ENCODE data around the gene L1CAM. TPM values are rescaled to one million over a fixed set of nuclear protein-coding genes. Genes with fewer than 3 reads are reported as not detected.

The L1CAM gene
- total RNA-seq, 1 experiment from 2014 or later, result 313 TPM

DNA sequence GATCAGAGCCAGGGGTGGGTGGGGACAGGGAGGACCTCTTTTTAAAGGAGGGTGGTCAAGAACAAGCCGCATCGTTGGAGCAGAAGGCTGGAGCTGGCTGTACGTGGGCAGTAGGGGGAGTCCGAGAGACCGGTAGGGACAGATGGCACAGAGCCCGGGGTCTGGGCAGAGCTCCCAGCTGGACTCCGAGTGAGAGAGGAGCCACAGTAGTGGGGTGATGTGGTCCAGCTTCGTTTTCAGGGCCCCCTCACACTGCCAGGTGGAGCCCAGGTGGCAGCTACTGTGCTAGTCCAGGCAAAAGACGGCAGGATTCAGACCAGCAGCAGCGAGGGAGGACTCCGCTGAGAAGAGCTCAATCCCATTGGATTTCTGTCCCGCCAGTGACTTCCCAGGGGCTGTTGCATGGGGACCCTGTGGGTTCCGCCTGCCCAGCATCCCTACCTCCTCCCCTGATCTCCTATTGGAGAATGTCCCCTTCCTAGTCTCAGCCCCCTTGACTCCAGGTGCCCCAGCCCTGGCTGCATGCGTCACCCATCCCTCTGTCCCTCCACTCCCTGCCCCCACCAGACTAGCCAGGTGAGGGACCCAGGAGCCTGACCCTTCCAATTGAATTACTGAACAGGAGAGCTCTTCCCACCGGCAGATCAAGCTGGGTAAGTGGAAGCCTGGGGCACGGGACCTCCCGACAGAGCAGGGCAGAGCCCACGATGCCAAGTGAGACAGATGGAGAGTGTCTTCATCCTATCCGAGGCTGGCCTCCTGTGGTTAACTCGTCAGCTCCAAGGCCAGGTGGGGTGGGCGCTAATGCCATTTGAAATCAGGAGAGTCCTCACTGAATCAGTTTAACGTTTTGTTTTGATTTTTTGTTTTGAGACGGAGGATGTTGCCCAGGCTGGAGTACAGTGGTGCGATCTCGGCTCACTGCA lies 37.2 kb upstream of the L1CAM start:
- peak; percentile 74 for DNase-seq (ENCODE audit: low read depth)

DNA sequence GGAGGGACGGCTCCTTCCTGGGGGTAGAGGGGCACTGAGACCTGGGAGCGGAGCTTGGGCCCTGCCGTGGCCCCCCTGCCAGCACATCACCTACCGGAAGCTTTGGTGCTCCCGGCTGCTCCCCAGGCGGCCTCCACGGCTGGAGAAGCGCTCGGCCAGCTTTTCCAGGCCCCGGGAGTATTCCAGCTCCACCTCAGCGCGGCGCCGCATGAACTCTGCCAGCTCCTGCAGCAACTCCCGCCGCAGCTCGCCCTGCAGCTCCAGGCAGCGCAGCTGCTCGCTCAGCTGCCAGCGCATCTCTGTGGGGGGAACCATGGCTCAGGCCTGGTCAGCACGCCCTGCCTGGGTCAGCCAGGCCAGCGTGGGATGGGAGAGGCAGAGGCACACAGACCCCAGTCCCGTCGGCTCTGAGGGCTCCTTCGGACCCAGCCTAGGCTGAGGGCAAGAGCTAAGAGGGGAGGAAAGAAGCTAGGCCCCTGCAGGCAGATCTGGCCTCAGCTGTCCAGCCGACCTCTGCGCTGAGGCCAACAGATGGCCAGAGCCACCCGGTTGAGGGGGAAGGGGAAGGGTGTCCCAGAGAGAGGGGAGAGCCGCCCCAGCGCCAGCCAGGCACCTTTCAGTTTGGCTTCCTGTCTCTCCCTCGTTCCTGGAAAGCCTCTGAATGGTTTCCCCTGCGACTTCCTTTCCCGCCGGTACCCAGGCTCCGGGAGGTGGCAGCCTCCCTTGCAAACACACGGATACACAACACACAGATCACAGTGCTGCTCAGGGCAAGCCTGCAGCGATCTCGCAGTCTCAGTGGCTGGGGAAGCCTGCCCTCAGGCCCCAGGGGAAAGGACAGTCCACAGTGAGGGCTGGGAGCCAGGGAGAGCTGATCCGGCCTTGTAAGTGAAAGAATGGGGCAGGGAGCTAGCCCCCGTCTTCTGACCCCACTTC lies 35.8 kb upstream of the L1CAM start:
- DNase-seq (ENCODE audit: low read depth), result peak; percentile 42

DNA sequence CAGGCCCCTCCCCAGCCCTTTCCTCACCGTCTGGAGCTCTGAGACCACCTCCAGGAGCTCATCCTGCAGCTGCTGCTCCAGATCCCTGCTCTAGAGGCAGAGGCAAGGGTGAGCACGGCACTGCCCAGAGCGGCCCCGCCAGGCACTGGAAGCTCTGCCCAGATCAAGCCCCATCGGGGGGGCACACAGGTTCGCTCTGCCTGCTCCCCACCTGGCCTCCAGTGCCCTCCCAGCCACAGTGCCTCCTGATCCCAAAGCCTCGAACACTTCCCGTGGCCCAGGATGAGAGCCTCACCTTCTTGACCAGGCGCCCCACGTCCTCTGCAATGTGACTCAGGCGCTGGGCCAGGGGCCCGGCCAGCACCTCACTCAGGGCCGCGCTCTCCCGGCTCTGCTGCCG lies 35.1 kb upstream of the L1CAM start:
- peak; percentile 26 for DNase-seq (ENCODE audit: low read depth)

DNA sequence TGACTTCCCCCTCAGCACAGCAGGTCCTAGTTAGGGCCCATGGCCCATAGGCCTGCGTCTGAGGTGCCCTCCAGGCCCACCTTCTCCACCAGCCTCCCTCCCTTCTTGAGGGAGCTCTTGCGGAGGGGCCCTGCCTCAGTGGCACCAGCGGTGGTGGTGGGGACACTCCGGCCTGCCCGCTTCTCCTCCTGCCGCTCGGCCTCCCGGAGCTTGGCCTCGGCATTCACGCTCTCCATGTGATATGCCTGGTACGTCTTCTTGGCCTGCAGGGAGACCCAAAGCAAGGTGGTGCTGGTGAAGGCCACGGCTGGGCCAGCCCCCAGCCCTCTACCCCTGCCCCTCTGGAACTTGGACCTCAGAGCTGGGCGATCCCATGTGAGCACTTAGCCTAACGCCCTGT lies 34.6 kb upstream of the L1CAM start:
- no peak for DNase-seq (ENCODE audit: low read depth)

DNA sequence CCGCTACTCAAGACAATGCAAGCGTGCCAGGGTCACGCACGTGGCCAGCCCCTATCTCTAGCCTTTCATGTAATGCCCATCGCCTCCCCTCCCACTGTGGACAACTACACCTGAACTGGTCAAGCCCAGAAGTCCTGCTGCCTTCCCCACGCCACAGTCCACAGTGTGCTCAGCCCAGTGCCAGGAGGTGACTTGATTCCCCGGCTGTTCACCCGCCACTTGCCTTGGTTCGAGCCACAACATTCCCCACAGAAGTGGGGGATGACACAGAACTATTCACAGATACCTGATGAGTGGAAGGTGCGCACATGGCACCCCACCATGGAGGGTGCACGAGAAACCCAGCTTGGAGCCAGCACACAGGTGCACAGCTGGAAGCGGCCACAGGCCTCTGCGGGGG lies 33.3 kb upstream of the L1CAM start:
- DNase-seq (ENCODE audit: low read depth), result no peak

DNA sequence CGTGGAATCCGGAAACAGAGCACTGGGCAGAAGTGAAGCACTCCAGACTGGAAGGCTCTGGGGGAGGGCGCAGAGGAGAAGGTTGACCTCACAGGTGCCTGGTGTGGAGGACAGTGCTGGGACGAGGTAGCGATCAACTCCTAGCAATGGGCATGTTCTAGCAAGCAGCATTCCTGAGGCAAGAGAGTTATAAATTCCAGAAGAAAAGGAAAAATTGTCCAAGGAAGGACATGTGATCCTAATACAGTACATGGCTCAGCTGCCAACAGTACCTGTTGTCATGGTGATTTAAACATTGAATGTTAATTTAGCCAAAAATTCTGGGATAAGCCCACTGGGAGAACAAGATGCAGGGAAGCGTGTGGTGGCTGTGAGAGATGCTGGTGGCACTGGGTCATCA lies 31.9 kb upstream of the L1CAM start:
- no peak for DNase-seq (ENCODE audit: low read depth)

DNA sequence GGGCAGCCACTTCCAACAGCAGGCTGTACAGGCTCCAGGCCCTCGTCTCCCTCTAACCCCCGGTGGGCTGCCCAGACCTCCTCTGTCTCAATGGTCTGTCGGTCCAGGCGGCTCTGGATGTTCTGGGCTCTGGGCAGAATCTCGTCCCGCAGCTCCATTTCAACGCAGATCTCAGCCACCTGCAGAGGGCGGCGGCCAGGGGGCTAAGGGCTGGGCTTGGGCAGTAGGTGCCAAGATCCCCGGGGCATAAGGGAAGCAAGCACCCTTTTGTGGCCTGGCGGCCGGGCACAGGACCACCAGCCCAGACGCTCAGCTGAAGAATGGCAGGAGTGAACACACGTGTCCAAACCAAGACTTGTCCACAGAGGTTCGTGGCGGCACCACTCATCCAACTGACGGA lies 27.7 kb upstream of the L1CAM start:
- no peak for DNase-seq (ENCODE audit: low read depth)

DNA sequence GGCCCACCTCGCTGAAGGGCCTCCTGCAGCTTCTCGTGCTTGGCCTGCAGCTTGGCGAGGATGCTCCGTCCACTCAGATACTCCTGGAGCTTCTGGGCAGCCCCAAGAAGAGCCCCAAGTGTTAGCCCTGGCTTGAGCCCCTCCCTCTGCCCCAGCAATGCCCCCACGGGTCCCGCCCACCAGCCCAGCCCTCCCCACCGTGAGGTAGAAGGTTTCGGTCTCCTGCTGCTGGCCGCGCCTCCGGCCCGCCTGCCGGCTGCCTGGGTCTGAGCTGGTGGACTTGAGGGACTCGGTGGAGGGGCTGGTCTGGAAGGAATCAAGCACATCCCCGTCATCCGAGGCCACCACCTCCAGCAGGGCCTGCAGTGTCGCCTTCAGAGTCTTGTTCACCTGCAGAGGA lies 27.2 kb upstream of the L1CAM start:
- no peak for DNase-seq (ENCODE audit: low read depth)

DNA sequence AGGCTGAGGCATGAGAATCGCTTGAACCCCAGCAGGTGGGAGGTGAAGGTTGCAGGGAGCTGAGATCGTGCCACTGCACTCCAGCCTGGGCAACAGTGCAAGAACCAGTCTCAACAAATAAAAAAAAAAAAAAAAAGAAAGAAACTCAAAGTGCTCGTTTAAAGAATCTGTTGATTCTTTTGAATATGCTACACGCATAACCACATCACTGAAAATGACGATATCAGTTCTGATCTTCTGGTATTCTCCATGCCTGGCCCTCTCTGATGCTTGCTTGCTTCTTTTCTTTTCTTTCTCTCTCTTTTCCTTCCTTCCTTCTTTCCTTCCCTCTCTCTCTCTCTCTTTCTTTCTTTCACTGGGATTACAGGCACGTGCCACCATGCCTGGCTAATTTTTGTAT lies 25.8 kb upstream of the L1CAM start:
- no peak for DNase-seq (ENCODE audit: low read depth)

DNA sequence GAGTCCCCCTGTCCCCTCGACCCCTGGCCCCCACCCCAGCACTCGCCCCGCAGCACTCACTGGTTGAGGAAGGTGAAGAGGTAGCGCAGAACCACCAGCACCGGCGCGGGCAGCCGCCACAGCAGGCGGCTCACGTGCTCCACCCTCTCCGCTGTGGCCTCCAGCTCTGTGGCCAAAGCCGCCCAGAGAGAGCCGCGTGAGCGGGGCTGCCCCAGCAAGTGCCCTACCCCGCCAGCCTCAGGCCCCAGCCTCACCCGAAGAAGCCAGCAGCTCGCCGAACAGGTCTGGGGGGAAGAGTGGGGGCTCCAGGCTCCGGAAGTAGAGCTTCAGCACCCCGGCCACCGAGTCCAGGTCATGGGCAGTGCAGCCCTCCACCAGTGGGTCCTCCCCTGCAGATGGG lies 24.5 kb upstream of the L1CAM start:
- DNase-seq (ENCODE audit: low read depth), result no peak

DNA sequence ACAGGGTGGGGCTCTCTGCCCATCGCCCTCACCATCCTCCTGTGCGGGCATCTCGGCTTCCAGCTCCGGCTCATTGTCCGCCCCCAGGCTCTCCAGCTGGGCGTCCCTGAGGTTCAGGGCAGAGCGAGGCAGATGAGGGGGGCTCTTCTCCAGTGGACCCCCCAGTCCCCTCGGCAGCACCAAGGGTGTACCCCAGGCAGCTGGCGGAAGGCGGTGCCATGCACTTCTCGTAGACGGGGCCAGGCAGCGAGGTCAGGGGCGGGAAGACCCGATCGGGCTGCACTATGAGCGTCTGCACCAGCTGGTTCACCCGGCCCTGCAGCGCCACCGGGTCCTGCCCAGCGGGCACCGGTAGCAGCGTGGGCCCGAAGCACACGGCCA lies 24.0 kb upstream of the L1CAM start:
- no peak for DNase-seq (ENCODE audit: low read depth)

DNA sequence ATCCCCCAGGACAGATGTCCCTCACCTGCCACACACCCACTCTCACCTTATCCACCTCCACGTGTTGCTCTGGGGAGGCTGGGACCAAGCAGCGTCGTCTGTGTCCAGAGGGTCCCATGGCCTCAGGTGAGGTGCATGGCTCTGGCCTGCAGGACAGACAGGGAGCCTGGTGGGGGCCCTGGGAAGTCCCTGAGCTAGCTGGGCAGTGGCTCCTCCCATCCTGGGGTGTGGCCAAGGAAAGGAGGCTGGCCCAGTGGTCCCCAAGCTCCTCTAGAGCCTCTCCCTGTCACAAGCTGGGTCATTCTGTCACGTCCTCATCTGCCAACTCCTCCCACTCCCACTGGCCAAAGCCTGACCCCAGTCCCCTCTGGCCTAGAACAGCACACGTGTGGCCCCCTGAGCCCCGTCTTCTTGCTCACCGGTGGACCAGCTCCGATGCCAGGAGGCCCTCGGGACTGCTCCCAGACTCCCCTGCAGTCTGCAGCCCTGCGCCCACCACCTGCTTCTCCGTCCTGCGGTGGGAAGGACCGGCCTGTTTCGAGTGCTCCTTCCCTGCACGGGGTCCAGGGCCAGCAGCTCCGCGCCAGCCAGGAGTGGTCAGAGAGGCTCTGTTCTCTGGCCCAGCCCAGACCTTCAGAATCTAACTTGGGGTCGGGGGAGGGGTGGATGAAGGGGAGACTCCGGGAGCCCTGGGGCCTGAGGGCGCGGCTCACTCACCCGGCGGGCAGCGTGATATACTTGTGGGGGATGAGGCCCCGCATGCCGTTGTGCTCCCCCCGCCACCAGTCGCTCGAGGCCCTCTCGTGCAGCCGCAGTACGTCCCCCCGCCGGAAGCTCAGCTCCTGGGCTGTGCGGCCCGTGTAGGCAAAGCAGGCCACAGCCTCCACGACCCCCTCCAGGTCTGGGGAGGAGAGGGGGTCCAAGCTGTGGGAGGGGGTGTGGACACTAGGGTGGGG lies 23.3 kb upstream of the L1CAM start:
- DNase-seq (ENCODE audit: low read depth), result peak; percentile 32

DNA sequence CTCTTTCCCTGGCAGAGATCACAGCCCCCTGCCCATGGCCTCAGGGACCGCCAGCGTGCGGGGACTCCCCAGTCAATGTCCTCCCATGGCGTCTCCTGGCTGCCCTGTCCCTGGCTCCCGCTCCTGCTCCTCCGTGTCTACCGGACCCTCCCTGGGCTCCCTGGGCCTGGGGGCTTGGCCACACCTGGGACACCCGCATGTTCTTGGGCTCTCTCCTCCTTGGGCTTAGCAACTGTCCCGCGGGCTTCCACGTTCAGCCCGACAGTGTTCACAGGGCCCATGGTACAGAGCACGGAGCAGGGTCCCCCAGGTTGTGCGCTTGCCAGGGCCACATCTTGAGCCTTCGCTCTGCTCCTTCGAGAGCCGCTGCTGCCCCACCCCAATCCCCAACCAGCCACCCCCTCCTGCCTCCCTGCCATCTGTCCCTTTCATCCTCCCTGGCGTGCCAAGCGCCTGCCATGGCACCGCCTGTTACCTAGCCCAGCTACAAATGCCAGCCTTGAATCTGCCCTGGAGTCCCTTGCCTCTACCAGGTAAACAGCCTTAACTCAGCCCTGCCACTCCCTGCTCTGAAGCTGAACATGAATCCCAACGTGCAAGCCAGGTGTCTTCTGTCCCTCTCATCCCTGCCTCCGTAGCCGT lies 22.4 kb upstream of the L1CAM start:
- no peak for DNase-seq (ENCODE audit: low read depth)

DNA sequence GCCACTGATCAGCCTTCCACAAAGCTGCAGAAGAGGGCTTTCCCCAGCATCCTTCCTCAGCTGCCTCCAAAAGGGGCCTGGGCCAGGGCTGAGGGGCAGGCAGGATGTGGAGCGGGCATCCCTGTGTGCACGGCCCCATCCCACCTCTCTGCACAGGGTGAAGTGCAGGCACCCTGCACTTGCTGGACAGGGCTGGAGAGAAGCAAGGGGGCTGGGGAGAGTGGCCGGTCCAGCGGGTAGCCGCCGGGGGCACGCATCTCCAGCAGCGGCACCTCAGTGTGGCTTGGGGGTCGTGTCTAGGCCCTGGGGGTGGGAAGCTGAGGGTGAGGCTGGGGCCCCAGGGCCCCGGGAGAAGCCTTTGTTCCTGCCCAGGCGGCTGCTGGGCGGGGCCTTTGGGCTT lies 21.5 kb upstream of the L1CAM start:
- DNase-seq (ENCODE audit: low read depth), result no peak

DNA sequence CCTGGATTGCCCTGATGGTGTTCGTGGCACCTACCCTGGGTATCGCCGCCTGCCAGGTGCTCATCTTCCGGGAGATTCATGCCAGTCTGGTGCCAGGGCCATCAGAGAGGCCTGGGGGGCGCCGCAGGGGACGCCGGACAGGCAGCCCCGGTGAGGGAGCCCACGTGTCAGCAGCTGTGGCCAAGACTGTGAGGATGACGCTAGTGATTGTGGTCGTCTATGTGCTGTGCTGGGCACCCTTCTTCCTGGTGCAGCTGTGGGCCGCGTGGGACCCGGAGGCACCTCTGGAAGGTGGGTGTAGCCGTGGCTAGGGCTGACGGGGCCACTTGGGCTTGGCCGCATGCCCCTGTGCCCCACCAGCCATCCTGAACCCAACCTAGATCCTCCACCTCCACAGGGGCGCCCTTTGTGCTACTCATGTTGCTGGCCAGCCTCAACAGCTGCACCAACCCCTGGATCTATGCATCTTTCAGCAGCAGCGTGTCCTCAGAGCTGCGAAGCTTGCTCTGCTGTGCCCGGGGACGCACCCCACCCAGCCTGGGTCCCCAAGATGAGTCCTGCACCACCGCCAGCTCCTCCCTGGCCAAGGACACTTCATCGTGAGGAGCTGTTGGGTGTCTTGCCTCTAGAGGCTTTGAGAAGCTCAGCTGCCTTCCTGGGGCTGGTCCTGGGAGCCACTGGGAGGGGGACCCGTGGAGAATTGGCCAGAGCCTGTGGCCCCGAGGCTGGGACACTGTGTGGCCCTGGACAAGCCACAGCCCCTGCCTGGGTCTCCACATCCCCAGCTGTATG lies 20.3 kb upstream of the L1CAM start:
- no peak for DNase-seq (ENCODE audit: low read depth)

DNA sequence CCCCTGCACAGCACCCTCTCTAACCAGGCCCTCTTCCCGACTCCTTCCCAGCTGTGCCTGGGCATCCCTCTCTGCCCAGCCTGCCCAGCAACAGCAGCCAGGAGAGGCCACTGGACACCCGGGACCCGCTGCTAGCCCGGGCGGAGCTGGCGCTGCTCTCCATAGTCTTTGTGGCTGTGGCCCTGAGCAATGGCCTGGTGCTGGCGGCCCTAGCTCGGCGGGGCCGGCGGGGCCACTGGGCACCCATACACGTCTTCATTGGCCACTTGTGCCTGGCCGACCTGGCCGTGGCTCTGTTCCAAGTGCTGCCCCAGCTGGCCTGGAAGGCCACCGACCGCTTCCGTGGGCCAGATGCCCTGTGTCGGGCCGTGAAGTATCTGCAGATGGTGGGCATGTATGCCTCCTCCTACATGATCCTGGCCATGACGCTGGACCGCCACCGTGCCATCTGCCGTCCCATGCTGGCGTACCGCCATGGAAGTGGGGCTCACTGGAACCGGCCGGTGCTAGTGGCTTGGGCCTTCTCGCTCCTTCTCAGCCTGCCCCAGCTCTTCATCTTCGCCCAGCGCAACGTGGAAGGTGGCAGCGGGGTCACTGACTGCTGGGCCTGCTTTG lies 19.6 kb upstream of the L1CAM start:
- DNase-seq (ENCODE audit: low read depth), result no peak

DNA sequence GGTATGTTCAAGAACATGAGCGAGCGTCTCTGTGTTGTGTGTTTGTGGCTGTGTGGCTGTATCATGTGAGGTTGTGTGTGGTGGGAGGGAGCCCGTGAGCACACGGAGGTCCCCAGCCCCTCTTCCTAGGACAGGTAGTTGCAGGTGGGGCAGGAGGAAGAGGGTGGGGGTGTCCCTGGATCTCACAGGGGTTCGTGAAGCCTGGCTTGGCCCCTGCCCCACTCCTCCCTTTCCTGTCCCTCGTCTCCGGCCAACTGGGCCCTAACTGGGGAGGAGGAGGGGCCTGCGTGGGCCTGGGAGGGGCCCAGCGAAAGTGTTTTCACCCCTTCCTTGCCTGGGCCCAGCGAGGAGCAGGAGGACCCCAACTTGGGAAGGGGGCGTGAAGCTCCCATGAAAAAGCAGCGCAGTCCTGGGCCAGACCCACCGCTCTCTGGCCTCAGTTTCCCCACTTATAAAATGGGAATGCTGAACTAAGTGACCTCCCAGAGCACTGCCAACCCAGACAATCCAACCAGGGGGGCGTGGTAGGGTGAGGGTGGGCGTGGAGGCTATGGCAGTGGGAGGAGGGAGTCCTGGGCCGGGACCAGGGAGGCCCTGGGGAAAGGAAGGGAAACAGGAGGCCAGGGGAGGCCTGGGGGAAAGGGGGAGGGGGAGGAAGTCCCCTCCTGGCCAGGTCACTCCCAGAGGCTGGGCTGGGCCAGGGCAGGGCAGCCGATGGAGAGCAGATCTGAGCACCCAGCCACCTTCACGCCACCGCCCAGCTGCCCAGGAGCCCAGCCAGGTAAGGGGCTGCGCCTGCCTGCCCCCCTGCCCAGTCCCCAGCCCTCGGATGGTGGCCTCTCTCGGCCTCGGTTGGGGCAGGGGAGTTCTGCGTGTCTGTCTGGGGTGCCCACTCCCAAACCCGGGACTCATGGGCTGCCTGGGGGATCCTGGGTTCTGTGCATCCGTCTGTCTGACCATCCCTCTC lies 18.3 kb upstream of the L1CAM start, which contains the start of gene AVPR2:
TSS of gene AVPR2 (plus strand) at position 683 of the 967 bp plus-strand sequence. CDS start 473 bp downstream, outside the sequence.
- no peak for DNase-seq (ENCODE audit: low read depth)

DNA sequence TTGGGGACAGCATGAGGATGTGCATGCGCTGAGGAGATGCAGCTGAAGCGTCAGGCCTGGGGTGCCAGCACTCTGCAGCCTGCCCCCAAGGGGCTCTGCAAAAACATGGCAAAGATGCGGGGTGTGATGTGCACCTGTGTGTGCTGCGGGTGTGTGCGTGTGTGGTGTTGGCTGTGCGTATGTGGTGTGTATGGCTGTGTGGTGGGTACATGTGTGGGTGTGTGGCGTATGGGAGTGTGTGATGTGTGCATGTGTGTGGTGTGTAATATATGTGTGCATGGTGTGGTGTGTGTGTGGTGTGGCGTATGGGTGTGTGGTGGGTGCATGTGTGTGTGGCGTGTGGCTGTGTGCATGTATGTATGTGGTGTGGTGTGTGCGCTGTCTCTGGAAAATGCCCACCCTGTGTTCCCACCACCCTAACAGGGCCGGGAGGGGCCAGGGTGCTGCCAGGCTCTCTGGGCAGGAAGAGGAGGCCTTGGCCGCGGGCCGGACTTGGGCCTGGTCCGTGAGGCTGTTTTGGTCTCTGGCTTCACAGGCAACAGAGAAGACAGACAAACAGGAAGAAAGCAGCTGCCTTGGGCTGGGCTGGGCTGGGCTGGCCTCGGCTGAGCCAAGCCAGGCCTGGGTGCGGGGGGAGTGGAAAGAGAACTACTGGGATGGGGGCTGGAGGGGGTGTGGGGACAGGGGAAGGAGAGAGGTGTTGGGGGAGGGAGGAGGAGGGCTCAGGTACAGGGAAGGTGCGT lies 17.4 kb upstream of the L1CAM start:
- DNase-seq (ENCODE audit: low read depth), result no peak
